Pancreas (tissue), 10 donors: Measurements from ENCODE around the gene CCDC51. TPM values are rescaled to one million over a fixed set of nuclear protein-coding genes. Genes with fewer than 3 reads are reported as not detected.
A peak's percentile ranks its signal among the peaks of the same experiment; 100 is the strongest.
"Not testable (repeated sequence)": the region's sequence is repeated elsewhere in the genome, so short reads cannot be mapped to it uniquely, and the experiment has no call there.

ENCODE experiments used
- ATAC-seq, 4 donors: fragments of 200-7000 bp; cut with Tn5 transposase; one replicate each; pipeline versions ENCODE4 v1.8.0 to v1.9.1; 2020; ENCODE audit warnings: mild to moderate bottlenecking in 4 of 4, moderate library complexity in 4 of 4
- DNase-seq, 6 donors: peaks; one replicate each; pipeline ENCODE4 v3.0.0-alpha.2; 2020
- FAIRE-seq: peaks from 2 replicates; lab custom pipeline; 2012; peaks lifted over from hg19 to GRCh38; lab: Jason Lieb, UNC
- H3K27ac ChIP-seq, 4 donors: fragments of 200-600 bp; sonication (generic); 1 replicate in 3 of 4; 2 replicates in 1 of 4; pipeline versions ENCODE4 v1.5.0 to v1.8.0; 2020
- H3K27me3 ChIP-seq, 4 donors: fragments of 200-600 bp; one replicate each; pipeline ENCODE4 v1.8.0; 2021
- H3K36me3 ChIP-seq, 3 donors: fragments of 200-600 bp; sonication (generic) in 1 of 3; one replicate each; pipeline versions ENCODE4 v1.5.0 to v1.8.0; 2020 to 2021
- H3K4me1 ChIP-seq, 3 donors: fragments of 200-600 bp; one replicate each; pipeline ENCODE4 v1.8.0; 2021
- H3K4me3 ChIP-seq, 4 donors: fragments of 200-600 bp; sonication (generic) in 2 of 4; one replicate each; pipeline versions ENCODE4 v1.5.0 to v1.8.0; 2020 to 2021
- H3K9me3 ChIP-seq, 4 donors: fragments of 200-600 bp; one replicate each; pipeline ENCODE4 v1.8.0; 2021
- CTCF ChIP-seq, 4 donors: fragments of 200-600 bp; sonication (generic) in 3 of 4; IDR thresholded peaks; one replicate each; pipeline versions ENCODE4 v1.5.0 to v1.8.0; 2021; ENCODE audit warnings: antibody characterized with exemption in 4 of 4
- WGBS, 2 donors: extraction: QIAGEN DNeasy Blood & Tissue Kit; methylation state at CpG; one replicate each; pipeline ENCODE4 v1.1.7; 2013; 5-methylcytosine and 5-hydroxymethylcytosine counted together
- intact Hi-C, 3 donors: fragments of 100-400 bp; cut with DNase I; formaldehyde crosslinking; loops; one replicate each; pipeline versions ENCODE4 v1.11.1 to v1.14.2; 2022
- polyA plus RNA-seq, 2 donors: library from polyadenylated mRNA; stranded (reverse); fragments of 200-250 nt; gene quantifications; one replicate each; pipeline ENCODE4 v1.2.3, GENCODE V29; 2013
- total RNA-seq, 6 donors: library from RNA; stranded (reverse); fragmentation: NEBNext Ultra II Directional in 4 of 6; extraction: Animal tissue kit (Norgen Biotek cat#: 25700) in 4 of 6; gene quantifications; one replicate each; pipeline versions ENCODE4 v1.2.1 to v1.2.4, GENCODE V29; 2021 to 2023
- donor health status: healthy with polysubstance abuse.
- donor health status: DM: no; HTN: no; CAD: no; lungs with moderate emphysema.
- donor health status: DM: no; HTN: no; CAD: no.
- donor health status: control.
- donor health status: control.
- donor health status: Bipolar disorder and iron deficiency.
- donor health status: DM: yes; HTN: yes; CAD: no.
- donor health status: DM: no; HTN: no; CAD: no.
- donor health status: DM: no; HTN: no; CAD: no.
- donor health status: DM: yes; HTN: yes; CAD: no.

Gene CCDC51
- total and polyA plus RNA-seq, 8 donors: 1.6 to 5.8 (median 3.3) TPM

- whole genome bisulfite sequencing, 2 donors: 57 to 66% methylated on average over 3 of the region's 3 CpGs
- H3K9me3 ChIP-seq: no peaks in the 10 kb centered on the region
- H3K27me3 ChIP-seq: no peaks in the 10 kb centered on the region
- H3K36me3 ChIP-seq: peaks cover 0 to 28% (median 0%) of the 10 kb centered on the region in 3 donors
- ATAC-seq: no peak
- no peak for TF ChIP-seq CTCF (IDR thresholded peaks at IDR 0.05)
- H3K4me1 ChIP-seq: peaks cover 5 to 11% (median 11%) of the 10 kb centered on the region in 3 donors
- DNase-seq: peak in 2 of 6 donors; percentile 13 to 16
- peak overlapping the region in 2 of 4 donors; percentile 4 to 42 for H3K27ac ChIP-seq
- no peak for FAIRE-seq
- no peak overlapping the region for H3K4me3 ChIP-seq
- intact Hi-C loops: loop anchor here in 2 of 3 donors (5.0 kb wide), 1 partner anchor 34 kb away; no protein-coding TSS in a partner anchor
These were observed 37.0 kb downstream of the CCDC51 start for GRCh38 chr3:48402907-48403306.

GRCh38 chr3:48402281-48402732 lies 37.6 kb downstream of the CCDC51 start:
- H3K27ac ChIP-seq: peak overlapping the region in 3 of 4 donors; percentile 4 to 46 (median 42)
- FAIRE-seq (peak; percentile 47), DNase-seq (peak; percentile 47 to 70 (median 60)), ATAC-seq (peak in 3 of 4 donors; percentile 3 to 35 (median 18))
- peaks cover 0 to 28% (median 0%) of the 10 kb centered on the region in 3 donors for H3K36me3 ChIP-seq
- no peaks in the 10 kb centered on the region for H3K9me3 ChIP-seq
- 22 to 44% methylated on average over 8 of the region's 8 CpGs for WGBS, 2 donors
- H3K4me1 ChIP-seq: peaks cover 5 to 11% (median 11%) of the 10 kb centered on the region in 3 donors
- no peak overlapping the region for H3K4me3 ChIP-seq
- no peaks in the 10 kb centered on the region for H3K27me3 ChIP-seq
- TF ChIP-seq CTCF (IDR thresholded peaks at IDR 0.05): no peak
- intact Hi-C loops: loop anchor here in 2 of 3 donors (5.0 kb wide), 1 partner anchor 35 kb away; no protein-coding TSS in a partner anchor

GRCh38 chr3:48401434-48401901 lies 38.5 kb downstream of the CCDC51 start:
- not testable (repeated sequence) for H3K4me3 ChIP-seq, H3K27me3 ChIP-seq, FAIRE-seq, H3K9me3 ChIP-seq, ATAC-seq
- 81 to 86% methylated on average over 12 of the region's 12 CpGs for WGBS, 2 donors
- intact Hi-C loops: loop anchor here in 2 of 3 donors (5.0 kb wide), 1 partner anchor 36 kb away; no protein-coding TSS in a partner anchor
- Histone ChIP-seq H3K27ac (peak overlapping the region in 1 of 4 donors; percentile 31), H3K4me1 (peaks cover 5 to 11% (median 11%) of the 10 kb centered on the region in 3 donors), H3K36me3 (peaks cover 0 to 22% (median 0%) of the 10 kb centered on the region in 3 donors)
- DNase-seq: peak in 2 of 6 donors; percentile 12 to 15

GRCh38 chr3:48400824-48401433 lies 39.0 kb downstream of the CCDC51 start:
- no peaks in the 10 kb centered on the region for H3K9me3 ChIP-seq
- no peak overlapping the region for H3K27ac ChIP-seq
- intact Hi-C loops: loop anchor here in 2 of 3 donors (5.0 kb wide), 1 partner anchor 36 kb away; no protein-coding TSS in a partner anchor
- H3K36me3 ChIP-seq: peaks cover 0 to 19% (median 0%) of the 10 kb centered on the region in 3 donors
- peak; percentile 68 to 80 (median 72) for TF ChIP-seq CTCF (IDR thresholded peaks at IDR 0.05)
- 50 to 52% methylated on average over 6 of the region's 6 CpGs for WGBS, 2 donors
- DNase-seq: peak in 4 of 6 donors; percentile 50 to 71 (median 59)
- FAIRE-seq: no peak
- peak; percentile 70 to 81 (median 77) for ATAC-seq
- no peak overlapping the region for H3K4me3 ChIP-seq
- H3K27me3 ChIP-seq: no peaks in the 10 kb centered on the region
- peaks cover 5 to 11% (median 11%) of the 10 kb centered on the region in 3 donors for H3K4me1 ChIP-seq

GRCh38 chr3:48399387-48400172 lies 40.3 kb downstream of the CCDC51 start:
- Histone ChIP-seq H3K9me3 (no peaks in the 10 kb centered on the region), H3K36me3 (peaks cover 0 to 15% (median 0%) of the 10 kb centered on the region in 3 donors), H3K27ac (peak overlapping the region in 3 of 4 donors; percentile 20 to 47 (median 37)), H3K4me3 (no peak overlapping the region), H3K4me1 (peaks cover 5 to 11% (median 11%) of the 10 kb centered on the region in 3 donors), H3K27me3 (no peaks in the 10 kb centered on the region)
- FAIRE-seq (no peak), ATAC-seq (peak; percentile 81 to 91 (median 86)), DNase-seq (peak; percentile 79 to 93 (median 84))
- intact Hi-C loops: loop anchor here (5.0 to 10.0 kb wide), 2 partner anchors 38 to 125 kb away; no protein-coding TSS in a partner anchor
- WGBS, 2 donors: 22 to 39% methylated on average over 4 of the region's 4 CpGs
- no peak for TF ChIP-seq CTCF (IDR thresholded peaks at IDR 0.05)
